ENCODE data around the gene WDSUB1. TPM values are rescaled to one million over a fixed set of nuclear protein-coding genes. Genes with fewer than 3 reads are reported as not detected.
A peak's percentile ranks its signal among the peaks of the same experiment; 100 is the strongest.

The WDSUB1 gene
- total and polyA plus RNA-seq, 8 donors, result 3.5 to 8.2 (median 5.6) TPM

GRCh38 chr2:159226608-159227385 lies 59.7 kb downstream of the WDSUB1 start:
- no peak for TF ChIP-seq CTCF (IDR thresholded peaks at IDR 0.05)
- Histone ChIP-seq H3K27me3 (no peaks in the 10 kb centered on the region), H3K36me3 (peaks cover 0 to 47% (median 7%) of the 10 kb centered on the region in 3 donors), H3K9me3 (no peaks in the 10 kb centered on the region), H3K4me3 (no peak overlapping the region), H3K4me1 (no peaks in the 10 kb centered on the region), H3K27ac (no peak overlapping the region)
- DNase-seq (no peak), ATAC-seq (no peak), FAIRE-seq (no peak)
- intact Hi-C loops (cut with DNase I), result no loop called here

- intact Hi-C loops (cut with DNase I), result no loop called here
- DNase-seq, result no peak
- 66 to 69% methylated on average over 5 of the region's 5 CpGs for WGBS, 2 donors
- FAIRE-seq, result no peak
- Histone ChIP-seq H3K36me3 (peaks cover 0 to 52% (median 7%) of the 10 kb centered on the region in 3 donors), H3K4me1 (no peaks in the 10 kb centered on the region), H3K4me3 (no peak overlapping the region), H3K27me3 (no peaks in the 10 kb centered on the region), H3K27ac (no peak overlapping the region), H3K9me3 (no peaks in the 10 kb centered on the region)
- ATAC-seq, result peak in 3 of 4 donors; percentile 46 to 54 (median 49)
- no peak for TF ChIP-seq CTCF (IDR thresholded peaks at IDR 0.05)
These were observed 60.4 kb downstream of the WDSUB1 start for GRCh38 chr2:159226059-159226461.

- WGBS, 2 donors, result 91 to 92% methylated on average over 26 of the region's 26 CpGs
- no peak for ATAC-seq
- H3K27me3 ChIP-seq, result no peaks in the 10 kb centered on the region
- H3K9me3 ChIP-seq, result no peaks in the 10 kb centered on the region
- no peak overlapping the region for H3K27ac ChIP-seq
- peaks cover 0 to 51% (median 6%) of the 10 kb centered on the region in 3 donors for H3K36me3 ChIP-seq
- no peak overlapping the region for H3K4me3 ChIP-seq
- no peak for DNase-seq
- TF ChIP-seq CTCF (IDR thresholded peaks at IDR 0.05), result no peak
- intact Hi-C loops (cut with DNase I), result no loop called here
- no peak for FAIRE-seq
- no peaks in the 10 kb centered on the region for H3K4me1 ChIP-seq
These were observed 61.2 kb downstream of the WDSUB1 start for GRCh38 chr2:159225025-159226016.

- no peak for DNase-seq
- H3K27ac ChIP-seq, result no peak overlapping the region
- H3K27me3 ChIP-seq, result no peaks in the 10 kb centered on the region
- no peak for TF ChIP-seq CTCF (IDR thresholded peaks at IDR 0.05)
- no peaks in the 10 kb centered on the region for H3K4me1 ChIP-seq
- 94 to 97% methylated on average over 17 of the region's 17 CpGs for WGBS, 2 donors
- no peaks in the 10 kb centered on the region for H3K9me3 ChIP-seq
- ATAC-seq, result no peak
- H3K4me3 ChIP-seq, result no peak overlapping the region
- peaks cover 0 to 44% (median 4%) of the 10 kb centered on the region in 3 donors for H3K36me3 ChIP-seq
- intact Hi-C loops (cut with DNase I), result no loop called here
- FAIRE-seq, result no peak
These were observed 62.3 kb downstream of the WDSUB1 start for GRCh38 chr2:159224061-159224813.

Measured in pancreas (tissue), 10 donors.